Measurements from ENCODE around the gene PTGES2. TPM values are rescaled to one million over a fixed set of nuclear protein-coding genes. Genes with fewer than 3 reads are reported as not detected.

Gene PTGES2
- total and polyA plus RNA-seq, 9 of the 15 experiments (the other 6 are each of a cell fraction or from before 2014, with no cell fraction given), result 2.4 to 196 (median 90.1) TPM

DNA sequence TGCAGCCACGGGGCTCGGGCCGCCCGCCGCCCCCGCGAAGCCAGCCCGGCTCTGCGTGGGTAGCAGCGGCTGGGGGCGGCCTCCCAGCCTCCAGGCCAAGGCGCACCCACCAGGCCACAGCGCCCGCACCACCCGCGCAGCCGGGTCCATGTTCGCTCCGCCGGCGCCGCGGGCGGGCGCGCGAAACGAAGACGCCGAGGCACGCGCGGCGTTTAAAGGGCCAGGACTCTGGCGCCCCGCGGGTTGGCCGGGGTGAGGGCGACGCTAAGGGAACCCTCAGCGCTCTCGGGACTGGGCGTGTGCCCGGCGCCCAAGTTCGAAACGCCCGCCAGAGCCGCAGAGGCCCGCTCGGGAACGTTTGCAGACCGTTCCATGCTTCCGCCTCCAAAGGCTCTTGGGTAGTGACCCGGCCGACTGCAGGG is at the start of gene PTGES2 (continued):
- TF ChIP-seq, protein P1, sequence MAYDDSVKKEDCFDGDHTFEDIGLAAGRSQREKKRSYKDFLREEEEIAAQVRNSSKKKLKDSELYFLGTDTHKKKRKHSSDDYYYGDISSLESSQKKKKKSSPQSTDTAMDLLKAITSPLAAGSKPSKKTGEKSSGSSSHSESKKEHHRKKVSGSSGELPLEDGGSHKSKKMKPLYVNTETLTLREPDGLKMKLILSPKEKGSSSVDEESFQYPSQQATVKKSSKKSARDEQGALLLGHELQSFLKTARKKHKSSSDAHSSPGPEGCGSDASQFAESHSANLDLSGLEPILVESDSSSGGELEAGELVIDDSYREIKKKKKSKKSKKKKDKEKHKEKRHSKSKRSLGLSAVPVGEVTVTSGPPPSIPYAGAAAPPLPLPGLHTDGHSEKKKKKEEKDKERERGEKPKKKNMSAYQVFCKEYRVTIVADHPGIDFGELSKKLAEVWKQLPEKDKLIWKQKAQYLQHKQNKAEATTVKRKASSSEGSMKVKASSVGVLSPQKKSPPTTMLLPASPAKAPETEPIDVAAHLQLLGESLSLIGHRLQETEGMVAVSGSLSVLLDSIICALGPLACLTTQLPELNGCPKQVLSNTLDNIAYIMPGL (CRISPR knock-in tag; IDR thresholded peaks at IDR 0.05), result no peak
- TF ChIP-seq ZNF668 (CRISPR knock-in tag; IDR thresholded peaks at IDR 0.05) (no peak), ZNF184 (CRISPR knock-in tag; IDR thresholded peaks at IDR 0.05) (no peak), NFYB (IDR thresholded peaks at IDR 0.05; ENCODE audit: extremely low read depth, insufficient read length) (no peak), ATF1 (CRISPR knock-in tag; IDR thresholded peaks at IDR 0.05) (no peak), ATF1 (tag; IDR thresholded peaks at IDR 0.05) (peak; percentile 66), MED1 (CRISPR knock-in tag; IDR thresholded peaks at IDR 0.05; ENCODE audit: borderline replicate concordance) (0 out of 2 replicates have a peak, but pooled peaks have one; percentile 66), SNRNP70 (optimal IDR thresholded peaks at IDR 0.05; ENCODE audit: low read depth, low read length) (no peak), NCOA1 (IDR thresholded peaks at IDR 0.05; ENCODE audit: low read depth) (no peak), ZNF695 (CRISPR knock-in tag; IDR thresholded peaks at IDR 0.05) (no peak), XRCC4 (IDR thresholded peaks at IDR 0.05; ENCODE audit: extremely low read depth, insufficient read depth, insufficient read length) (no peak), TAF9B (IDR thresholded peaks at IDR 0.05; ENCODE audit: partially characterized antibody) (no peak), TBP (optimal IDR thresholded peaks at IDR 0.05; ENCODE audit: low read depth, low read length) (peak; percentile 57), FOXM1 (IDR thresholded peaks at IDR 0.05; ENCODE audit: low read depth) (no peak), FOXM1 (CRISPR knock-in tag; IDR thresholded peaks at IDR 0.05; ENCODE audit: low read depth) (0 out of 2 replicates have a peak, but pooled peaks have one; percentile 37), CCAR2 (IDR thresholded peaks at IDR 0.05; ENCODE audit: low read depth, low read length) (no peak)
- TF ChIP-seq, protein P2, sequence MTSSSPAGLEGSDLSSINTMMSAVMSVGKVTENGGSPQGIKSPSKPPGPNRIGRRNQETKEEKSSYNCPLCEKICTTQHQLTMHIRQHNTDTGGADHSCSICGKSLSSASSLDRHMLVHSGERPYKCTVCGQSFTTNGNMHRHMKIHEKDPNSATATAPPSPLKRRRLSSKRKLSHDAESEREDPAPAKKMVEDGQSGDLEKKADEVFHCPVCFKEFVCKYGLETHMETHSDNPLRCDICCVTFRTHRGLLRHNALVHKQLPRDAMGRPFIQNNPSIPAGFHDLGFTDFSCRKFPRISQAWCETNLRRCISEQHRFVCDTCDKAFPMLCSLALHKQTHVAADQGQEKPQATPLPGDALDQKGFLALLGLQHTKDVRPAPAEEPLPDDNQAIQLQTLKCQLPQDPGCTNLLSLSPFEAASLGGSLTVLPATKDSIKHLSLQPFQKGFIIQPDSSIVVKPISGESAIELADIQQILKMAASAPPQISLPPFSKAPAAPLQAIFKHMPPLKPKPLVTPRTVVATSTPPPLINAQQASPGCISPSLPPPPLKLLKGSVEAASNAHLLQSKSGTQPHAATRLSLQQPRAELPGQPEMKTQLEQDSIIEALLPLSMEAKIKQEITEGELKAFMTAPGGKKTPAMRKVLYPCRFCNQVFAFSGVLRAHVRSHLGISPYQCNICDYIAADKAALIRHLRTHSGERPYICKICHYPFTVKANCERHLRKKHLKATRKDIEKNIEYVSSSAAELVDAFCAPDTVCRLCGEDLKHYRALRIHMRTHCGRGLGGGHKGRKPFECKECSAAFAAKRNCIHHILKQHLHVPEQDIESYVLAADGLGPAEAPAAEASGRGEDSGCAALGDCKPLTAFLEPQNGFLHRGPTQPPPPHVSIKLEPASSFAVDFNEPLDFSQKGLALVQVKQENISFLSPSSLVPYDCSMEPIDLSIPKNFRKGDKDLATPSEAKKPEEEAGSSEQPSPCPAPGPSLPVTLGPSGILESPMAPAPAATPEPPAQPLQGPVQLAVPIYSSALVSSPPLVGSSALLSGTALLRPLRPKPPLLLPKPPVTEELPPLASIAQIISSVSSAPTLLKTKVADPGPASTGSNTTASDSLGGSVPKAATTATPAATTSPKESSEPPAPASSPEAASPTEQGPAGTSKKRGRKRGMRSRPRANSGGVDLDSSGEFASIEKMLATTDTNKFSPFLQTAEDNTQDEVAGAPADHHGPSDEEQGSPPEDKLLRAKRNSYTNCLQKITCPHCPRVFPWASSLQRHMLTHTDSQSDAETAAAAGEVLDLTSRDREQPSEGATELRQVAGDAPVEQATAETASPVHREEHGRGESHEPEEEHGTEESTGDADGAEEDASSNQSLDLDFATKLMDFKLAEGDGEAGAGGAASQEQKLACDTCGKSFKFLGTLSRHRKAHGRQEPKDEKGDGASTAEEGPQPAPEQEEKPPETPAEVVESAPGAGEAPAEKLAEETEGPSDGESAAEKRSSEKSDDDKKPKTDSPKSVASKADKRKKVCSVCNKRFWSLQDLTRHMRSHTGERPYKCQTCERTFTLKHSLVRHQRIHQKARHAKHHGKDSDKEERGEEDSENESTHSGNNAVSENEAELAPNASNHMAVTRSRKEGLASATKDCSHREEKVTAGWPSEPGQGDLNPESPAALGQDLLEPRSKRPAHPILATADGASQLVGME (CRISPR knock-in tag; IDR thresholded peaks at IDR 0.05), result no peak
- TF ChIP-seq, protein P3, sequence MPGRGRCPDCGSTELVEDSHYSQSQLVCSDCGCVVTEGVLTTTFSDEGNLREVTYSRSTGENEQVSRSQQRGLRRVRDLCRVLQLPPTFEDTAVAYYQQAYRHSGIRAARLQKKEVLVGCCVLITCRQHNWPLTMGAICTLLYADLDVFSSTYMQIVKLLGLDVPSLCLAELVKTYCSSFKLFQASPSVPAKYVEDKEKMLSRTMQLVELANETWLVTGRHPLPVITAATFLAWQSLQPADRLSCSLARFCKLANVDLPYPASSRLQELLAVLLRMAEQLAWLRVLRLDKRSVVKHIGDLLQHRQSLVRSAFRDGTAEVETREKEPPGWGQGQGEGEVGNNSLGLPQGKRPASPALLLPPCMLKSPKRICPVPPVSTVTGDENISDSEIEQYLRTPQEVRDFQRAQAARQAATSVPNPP (IDR thresholded peaks at IDR 0.05; ENCODE audit: borderline replicate concordance, insufficient read depth, insufficient read length), result no peak
